OCI-LY7 (cell line): ENCODE data around the gene SNCAIP. TPM values are rescaled to one million over a fixed set of nuclear protein-coding genes. Genes with fewer than 3 reads are reported as not detected.

Experiments
- BruUV-seq: library from RNA; stranded (reverse); fragments of 400-500 nt; replicated peaks from 2 replicates; lab custom pipeline; 2021; lab: Mats Ljungman, UMichigan
- CTCF ChIA-PET: fragments of 300-600 bp; sonication (Branson Sonifier 250); formaldehyde crosslinking; loops from one replicate; lab custom pipeline; 2022; ENCODE audit warnings: antibody characterized with exemption; ENCODE audit not compliant: unreplicated experiment; lab: Charles Lee
- POLR2A ChIA-PET: fragments of 300-600 bp; sonication (Branson Sonifier 250); formaldehyde crosslinking; loops from one replicate; lab custom pipeline; 2022; ENCODE audit warnings: antibody characterized with exemption; lab: Charles Lee
- DNase-seq: peaks from one replicate; pipeline ENCODE4 v3.0.0-alpha.2; 2015; ENCODE audit warnings: low spot score
- H2AFZ ChIP-seq: fragments of 200-600 bp; sonication (generic), shearing (Covaris generic); 2 replicates; pipeline ENCODE4 v1.6.1; 2014; ENCODE audit warnings: mild to moderate bottlenecking, antibody characterized with exemption, low read length, moderate library complexity
- H3K27ac ChIP-seq: fragments of 200-600 bp; sonication (generic); 2 replicates; pipeline ENCODE4 v1.5.1; 2014; ENCODE audit warnings: mixed run types, low read depth, mild to moderate bottlenecking, moderate library complexity, low read length, inconsistent platforms; ENCODE audit not compliant: poor library complexity, severe bottlenecking
- H3K36me3 ChIP-seq: fragments of 200-600 bp; sonication (generic); 2 replicates; pipeline ENCODE4 v1.6.1; 2014; ENCODE audit warnings: mild to moderate bottlenecking, antibody characterized with exemption, low read length, moderate library complexity, mixed read lengths; ENCODE audit not compliant: insufficient read depth
- H3K4me1 ChIP-seq: fragments of 200-600 bp; sonication (generic); 2 replicates; pipeline ENCODE4 v1.5.1; 2014; ENCODE audit warnings: mild to moderate bottlenecking, low read length; ENCODE audit not compliant: insufficient read depth, poor library complexity, severe bottlenecking
- H3K4me2 ChIP-seq: fragments of 200-600 bp; sonication (generic); 2 replicates; pipeline ENCODE4 v1.6.1; 2014; ENCODE audit warnings: mild to moderate bottlenecking, low read length
- H3K4me3 ChIP-seq: fragments of 200-600 bp; sonication (generic); 2 replicates; pipeline ENCODE4 v1.5.1; 2014; ENCODE audit warnings: mild to moderate bottlenecking, low read depth, low read length; ENCODE audit not compliant: poor library complexity, severe bottlenecking
- H3K79me2 ChIP-seq: fragments of 200-600 bp; sonication (generic); 2 replicates; pipeline ENCODE4 v1.6.1; 2016; ENCODE audit warnings: low read depth, mild to moderate bottlenecking, low read length, moderate library complexity, mixed read lengths; ENCODE audit not compliant: insufficient read depth
- H3K9me2 ChIP-seq: fragments of 200-600 bp; sonication (generic); 2 replicates; pipeline ENCODE4 v1.6.1; 2016; ENCODE audit warnings: mild to moderate bottlenecking, low read length, mixed read lengths; ENCODE audit not compliant: insufficient read depth
- H3K9me3 ChIP-seq: fragments of 200-600 bp; sonication (generic); 2 replicates; pipeline ENCODE4 v1.6.1; 2014; ENCODE audit warnings: mild to moderate bottlenecking, mixed run types, low read length, mixed read lengths
- H4K20me1 ChIP-seq: fragments of 200-600 bp; sonication (generic); 2 replicates; pipeline ENCODE4 v1.6.1; 2014; ENCODE audit warnings: mild to moderate bottlenecking, antibody characterized with exemption, low read length, moderate library complexity, mixed read lengths; ENCODE audit not compliant: insufficient read depth
- CTCF ChIP-seq: fragments of 200-600 bp; sonication (generic); conservative IDR thresholded peaks from 2 replicates; pipeline ENCODE4 v1.5.1; 2014; ENCODE audit warnings: mild to moderate bottlenecking, antibody characterized with exemption, low read length, moderate library complexity, mixed read lengths
- EZH2phosphoT487 ChIP-seq: fragments of 200-600 bp; sonication (generic); IDR thresholded peaks from 2 replicates; pipeline ENCODE4 v1.6.1; 2018; ENCODE audit warnings: low read depth, borderline replicate concordance, mild to moderate bottlenecking, mixed run types, antibody characterized with exemption, low read length, moderate library complexity, mixed read lengths
- intact Hi-C: fragments of 100-400 bp; cut with micrococcal nuclease; formaldehyde crosslinking; loops from one replicate; pipeline ENCODE4 v1.10.0; 2022; ENCODE audit not compliant: unreplicated experiment
- total RNA-seq, 2 experiments: library from RNA; depleted of rRNA in 1 of 2; stranded (reverse); fragments of >200 nt in 1 of 2; shearing (Covaris generic) in 1 of 2; gene quantifications; 2 replicates each; pipeline ENCODE4 v1.2.3, GENCODE V29; 2014 to 2022

SNCAIP gene
- total RNA-seq, 2 experiments from 2014 or later = not detected

- TF ChIP-seq CTCF (no peak), EZH2phosphoT487 (no peak)
- H3K4me3 ChIP-seq = no peak overlapping the region
- no peaks in the 10 kb centered on the region for H3K9me3 ChIP-seq
- DNase-seq = no peak
- no TSS peak for BruUV-seq
- no peak overlapping the region for H2AFZ ChIP-seq
- H3K4me1 ChIP-seq = no peaks in the 10 kb centered on the region
- no peaks in the 10 kb centered on the region for H4K20me1 ChIP-seq
- ChIA-PET CTCF (no interaction called here), POLR2A (interaction anchor here (0.9 kb wide), 1 partner anchor 841 kb away, joined by 3 read pairs; no protein-coding TSS in a partner anchor)
- H3K4me2 ChIP-seq = no peak overlapping the region
- H3K36me3 ChIP-seq = no peaks in the 10 kb centered on the region
- H3K79me2 ChIP-seq = no peaks in the 10 kb centered on the region
- no peaks in the 10 kb centered on the region for H3K9me2 ChIP-seq
- intact Hi-C loops = no loop called here
- H3K27ac ChIP-seq = no peak overlapping the region
These were observed 78.1 kb downstream of the SNCAIP start for GRCh38 chr5:122390154-122390553.

- Histone ChIP-seq H3K4me2 (no peak overlapping the region), H4K20me1 (no peaks in the 10 kb centered on the region), H3K79me2 (no peaks in the 10 kb centered on the region), H3K9me2 (no peaks in the 10 kb centered on the region), H3K4me3 (no peak overlapping the region), H3K36me3 (no peaks in the 10 kb centered on the region), H2AFZ (no peak overlapping the region), H3K4me1 (no peaks in the 10 kb centered on the region), H3K9me3 (no peaks in the 10 kb centered on the region), H3K27ac (no peak overlapping the region)
- no TSS peak for BruUV-seq
- DNase-seq = no peak
- TF ChIP-seq EZH2phosphoT487 = no peak
- TF ChIP-seq CTCF = no peak
- ChIA-PET CTCF (no interaction called here), POLR2A (no interaction called here)
- intact Hi-C loops = no loop called here
These were observed 78.7 kb downstream of the SNCAIP start for GRCh38 chr5:122390694-122391093.

- no peaks in the 10 kb centered on the region for H3K36me3 ChIP-seq
- ChIA-PET POLR2A (no interaction called here), CTCF (no interaction called here)
- no peaks in the 10 kb centered on the region for H3K4me1 ChIP-seq
- TF ChIP-seq CTCF (no peak), EZH2phosphoT487 (no peak)
- BruUV-seq = no TSS peak
- H4K20me1 ChIP-seq = no peaks in the 10 kb centered on the region
- H3K4me3 ChIP-seq = no peak overlapping the region
- no peaks in the 10 kb centered on the region for H3K9me2 ChIP-seq
- intact Hi-C loops = no loop called here
- no peak overlapping the region for H3K4me2 ChIP-seq
- H3K9me3 ChIP-seq = no peaks in the 10 kb centered on the region
- H3K27ac ChIP-seq = no peak overlapping the region
- no peak for DNase-seq
- no peak overlapping the region for H2AFZ ChIP-seq
- H3K79me2 ChIP-seq = no peaks in the 10 kb centered on the region
These were observed 79.6 kb downstream of the SNCAIP start for GRCh38 chr5:122391621-122392020.
